Small intestine (tissue), 7 donors: ENCODE data around the gene PDLIM5. TPM values are rescaled to one million over a fixed set of nuclear protein-coding genes. Genes with fewer than 3 reads are reported as not detected.

Experiments
- DNase-seq, 2 donors: peaks; one replicate each; pipeline versions ENCODE4 v3.0.0 to v3.0.0-alpha.2; 2013
- FAIRE-seq: peaks from 2 replicates; lab custom pipeline; 2012; peaks lifted over from hg19 to GRCh38; lab: Jason Lieb, UNC
- H3K27ac ChIP-seq, 3 donors: one replicate each; pipeline ENCODE4 v1.5.1; 2013; ENCODE audit warnings: low read length in 2 of 3, mild to moderate bottlenecking in 2 of 3, control low read depth in 1 of 3, inconsistent platforms in 1 of 3, low read depth in 1 of 3, moderate library complexity in 1 of 3
- H3K27me3 ChIP-seq, 3 donors: one replicate each; pipeline ENCODE4 v1.6.1; 2013; ENCODE audit warnings: low read length in 3 of 3, inconsistent platforms in 1 of 3; ENCODE audit not compliant: control insufficient read depth in 3 of 3, insufficient read depth in 3 of 3
- H3K36me3 ChIP-seq, 3 donors: one replicate each; pipeline ENCODE4 v1.6.1; 2013; ENCODE audit warnings: low read length in 3 of 3, inconsistent platforms in 1 of 3, low read depth in 1 of 3, mild to moderate bottlenecking in 1 of 3, moderate library complexity in 1 of 3; ENCODE audit not compliant: control insufficient read depth in 3 of 3, insufficient read depth in 2 of 3
- H3K4me1 ChIP-seq, 3 donors: one replicate each; pipeline ENCODE4 v1.6.1; 2013; ENCODE audit warnings: low read length in 2 of 3, inconsistent platforms in 1 of 3, low read depth in 1 of 3, mild to moderate bottlenecking in 1 of 3, moderate library complexity in 1 of 3; ENCODE audit not compliant: control insufficient read depth in 3 of 3, insufficient read depth in 2 of 3
- H3K4me3 ChIP-seq, 3 donors: one replicate each; pipeline ENCODE4 v1.5.1; 2013; ENCODE audit warnings: low read length in 3 of 3, control low read depth in 1 of 3, inconsistent platforms in 1 of 3, low read depth in 1 of 3, mild to moderate bottlenecking in 1 of 3, moderate library complexity in 1 of 3
- H3K9me3 ChIP-seq, 2 donors: one replicate each; pipeline ENCODE4 v1.6.1; 2013; ENCODE audit warnings: low read depth in 1 of 2, low read length in 1 of 2; ENCODE audit not compliant: control insufficient read depth in 2 of 2, insufficient read depth in 1 of 2
- WGBS, 3 donors: extraction: QIAGEN DNeasy Blood & Tissue Kit; methylation state at CpG; one replicate each; pipeline ENCODE4 v1.1.7; 2013; 5-methylcytosine and 5-hydroxymethylcytosine counted together
- polyA plus RNA-seq, 4 donors: library from polyadenylated mRNA; stranded (reverse) in 3 of 4; unstranded in 1 of 4; fragments of 200-250 nt in 3 of 4; fragments of 120-200 nt in 1 of 4; gene quantifications; one replicate each; pipeline versions ENCODE4 v1.2.1 to v1.2.3, GENCODE V29; 2013
- donor health status: healthy with polysubstance abuse.
- donor health status: control.
- donor health status: control.
- donor health status: Bipolar disorder and iron deficiency.
- donor health status: healthy.

PDLIM5 gene
- polyA plus RNA-seq, 4 donors, result 26.6 to 106 (median 61.5) TPM

DNA sequence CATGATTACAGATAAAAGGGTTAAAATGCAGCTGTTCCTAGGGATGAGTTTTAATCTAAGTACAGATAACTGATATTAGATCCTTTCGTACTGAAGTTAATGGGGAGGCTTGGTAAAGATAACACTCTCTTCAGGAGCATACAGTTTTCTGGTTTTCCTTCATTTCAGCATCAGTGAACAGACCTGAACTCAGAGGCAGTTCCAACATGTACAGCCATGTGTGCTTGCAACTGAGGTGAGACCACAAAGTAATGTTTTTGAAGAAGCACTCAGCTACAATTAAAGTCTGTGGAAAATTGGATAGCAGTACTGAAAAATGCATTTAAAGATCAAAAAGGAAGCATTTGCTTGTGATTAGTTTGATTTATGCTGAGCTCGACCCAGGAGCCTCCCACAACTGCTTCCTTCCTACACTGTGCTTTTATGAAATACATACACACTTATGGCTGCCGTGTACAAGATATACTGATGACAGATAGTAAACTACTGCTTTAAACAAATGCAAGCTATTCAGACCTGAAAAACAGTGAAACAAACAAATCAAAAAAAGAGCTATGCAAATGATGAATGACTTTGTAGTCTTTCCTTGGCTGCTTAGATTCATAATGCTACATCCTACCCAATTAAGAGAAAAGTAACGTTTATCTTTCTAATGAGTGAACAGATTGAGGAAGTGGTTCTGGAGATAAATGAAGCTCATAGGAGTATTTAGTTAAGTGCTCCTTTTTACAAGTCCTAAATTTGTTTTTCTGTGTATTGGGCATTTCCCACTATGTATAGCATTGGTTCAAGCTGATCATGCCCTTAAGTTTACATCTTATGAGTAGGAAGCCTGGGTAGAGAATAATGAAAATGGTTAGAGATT, 68.4 kb downstream of the PDLIM5 start:
- Histone ChIP-seq H3K4me3 (no peak overlapping the region), H3K36me3 (peaks cover 0 to 5% (median 0%) of the 10 kb centered on the region in 3 donors), H3K27me3 (no peaks in the 10 kb centered on the region), H3K27ac (no peak overlapping the region), H3K9me3 (no peaks in the 10 kb centered on the region), H3K4me1 (no peaks in the 10 kb centered on the region)
- no peak for DNase-seq
- no peak for FAIRE-seq
- WGBS, 3 donors, result 48 to 66% (median 64%) methylated on average over 4 of the region's 4 CpGs

- H3K36me3 ChIP-seq, result peaks cover 0 to 13% (median 0%) of the 10 kb centered on the region in 3 donors
- H3K4me3 ChIP-seq, result no peak overlapping the region
- no peak overlapping the region for H3K27ac ChIP-seq
- no peaks in the 10 kb centered on the region for H3K27me3 ChIP-seq
- no peaks in the 10 kb centered on the region for H3K4me1 ChIP-seq
- DNase-seq (no peak), FAIRE-seq (no peak)
- H3K9me3 ChIP-seq, result no peaks in the 10 kb centered on the region
Measured at GRCh38 chr4:94523033-94523580, 71.4 kb downstream of the PDLIM5 start.

- WGBS, 3 donors, result 92 to 97% (median 95%) methylated on average over 3 of the region's 3 CpGs
- Histone ChIP-seq H3K9me3 (no peaks in the 10 kb centered on the region), H3K4me1 (no peaks in the 10 kb centered on the region), H3K36me3 (peaks cover 0 to 13% (median 0%) of the 10 kb centered on the region in 3 donors), H3K4me3 (no peak overlapping the region), H3K27me3 (no peaks in the 10 kb centered on the region), H3K27ac (no peak overlapping the region)
- FAIRE-seq (no peak), DNase-seq (no peak)
Measured at GRCh38 chr4:94523617-94524016, 71.9 kb downstream of the PDLIM5 start.

DNA sequence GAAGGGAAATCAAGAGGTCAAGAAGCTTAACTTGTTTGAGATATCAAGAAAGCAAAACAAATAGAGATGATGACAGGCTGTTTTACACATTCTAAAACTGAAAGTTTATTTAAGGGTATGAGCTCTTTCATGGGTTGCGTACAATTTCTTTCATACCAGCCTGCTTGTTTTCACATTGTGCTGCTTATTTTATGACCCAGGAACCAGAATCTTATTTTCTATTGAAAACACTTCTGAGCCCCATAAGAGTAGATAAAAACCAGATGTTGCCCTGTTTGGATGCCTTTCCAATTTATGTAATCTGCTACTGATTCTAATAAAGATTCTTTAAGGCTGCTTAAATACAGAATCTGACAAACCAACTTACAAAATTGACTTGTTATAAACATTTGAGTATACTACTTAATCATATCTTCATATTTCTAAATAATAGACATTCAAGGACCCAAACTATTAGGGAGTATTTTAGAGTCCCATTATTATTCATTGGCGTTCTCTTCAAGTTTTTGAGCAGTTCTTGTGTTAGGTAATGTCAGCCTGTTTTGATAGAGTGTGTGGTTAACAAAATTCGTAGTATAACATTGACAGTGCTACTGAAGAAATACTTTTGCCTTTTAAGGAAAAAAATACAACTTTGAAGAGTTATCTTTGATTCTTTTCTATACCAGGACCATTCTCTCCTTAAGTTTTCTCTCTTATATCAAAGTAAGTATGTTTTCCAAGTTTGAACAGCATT, 74.4 kb downstream of the PDLIM5 start:
- H3K27me3 ChIP-seq, result no peaks in the 10 kb centered on the region
- no peak overlapping the region for H3K4me3 ChIP-seq
- no peak for DNase-seq
- WGBS, 3 donors, result 57 to 66% (median 59%) methylated on average over 3 of the region's 3 CpGs
- H3K9me3 ChIP-seq, result no peaks in the 10 kb centered on the region
- H3K36me3 ChIP-seq, result peaks cover 0 to 18% (median 0%) of the 10 kb centered on the region in 3 donors
- no peaks in the 10 kb centered on the region for H3K4me1 ChIP-seq
- no peak for FAIRE-seq
- no peak overlapping the region for H3K27ac ChIP-seq

- no peak for FAIRE-seq
- H3K9me3 ChIP-seq, result no peaks in the 10 kb centered on the region
- peaks cover 0 to 21% (median 0%) of the 10 kb centered on the region in 3 donors for H3K36me3 ChIP-seq
- 88 to 95% (median 94%) methylated on average over 2 to 3 of the region's 3 CpGs for WGBS, 3 donors
- H3K27me3 ChIP-seq, result no peaks in the 10 kb centered on the region
- H3K27ac ChIP-seq, result no peak overlapping the region
- no peaks in the 10 kb centered on the region for H3K4me1 ChIP-seq
- no peak for DNase-seq
- H3K4me3 ChIP-seq, result no peak overlapping the region
Measured at GRCh38 chr4:94527556-94528233, 76.0 kb downstream of the PDLIM5 start.

GRCh38 chr4:94528792-94529451, 77.2 kb downstream of the PDLIM5 start:
- Histone ChIP-seq H3K4me1 (peaks cover 0 to 7% (median 0%) of the 10 kb centered on the region in 3 donors), H3K9me3 (no peaks in the 10 kb centered on the region), H3K27me3 (no peaks in the 10 kb centered on the region), H3K36me3 (peaks cover 0 to 20% (median 0%) of the 10 kb centered on the region in 3 donors), H3K27ac (no peak overlapping the region), H3K4me3 (no peak overlapping the region)
- DNase-seq, result no peak
- WGBS, 3 donors, result 90 to 96% (median 92%) methylated on average over 8 of the region's 8 CpGs
- no peak for FAIRE-seq

GRCh38 chr4:94530073-94530472, 78.3 kb downstream of the PDLIM5 start:
- H3K4me1 ChIP-seq, result peaks cover 0 to 16% (median 4%) of the 10 kb centered on the region in 3 donors
- no peaks in the 10 kb centered on the region for H3K9me3 ChIP-seq
- no peak for FAIRE-seq
- H3K36me3 ChIP-seq, result peaks cover 0 to 17% (median 0%) of the 10 kb centered on the region in 3 donors
- H3K27ac ChIP-seq, result no peak overlapping the region
- no peaks in the 10 kb centered on the region for H3K27me3 ChIP-seq
- no peak overlapping the region for H3K4me3 ChIP-seq
- DNase-seq, result no peak
